Lung (tissue), 12 donors: Measurements from ENCODE around the gene MR1. TPM values are rescaled to one million over a fixed set of nuclear protein-coding genes. Genes with fewer than 3 reads are reported as not detected.
"Not testable (repeated sequence)": the region's sequence is repeated elsewhere in the genome, so short reads cannot be mapped to it uniquely, and the experiment has no call there.

Experiments
- ATAC-seq: fragments of 200-7000 bp; cut with Tn5 transposase; one replicate; pipeline ENCODE4 v1.9.1; 2020; ENCODE audit warnings: moderate number of reproducible peaks; ENCODE audit not compliant: insufficient read depth, low FRiP score
- DNase-seq, 3 donors: peaks; one replicate each; pipeline ENCODE4 v3.0.0-alpha.2; 2013 to 2017
- H3K27ac ChIP-seq, 2 donors: one replicate each; pipeline ENCODE4 v1.5.1; 2013; ENCODE audit warnings: mild to moderate bottlenecking in 2 of 2, moderate library complexity in 2 of 2, control low read depth in 1 of 2, inconsistent platforms in 1 of 2, low read depth in 1 of 2, low read length in 1 of 2
- H3K27me3 ChIP-seq, 3 donors: one replicate each; pipeline ENCODE4 v1.5.1; 2013; ENCODE audit warnings: low read length in 2 of 3; ENCODE audit not compliant: control insufficient read depth in 3 of 3, insufficient read depth in 3 of 3
- H3K36me3 ChIP-seq, 4 donors: one replicate each; pipeline ENCODE4 v1.5.1; 2013; ENCODE audit warnings: low read length in 4 of 4, mild to moderate bottlenecking in 1 of 4, moderate library complexity in 1 of 4; ENCODE audit not compliant: control insufficient read depth in 4 of 4, insufficient read depth in 4 of 4
- H3K4me1 ChIP-seq, 5 donors: one replicate each; pipeline ENCODE4 v1.5.1; 2013; ENCODE audit warnings: low read length in 5 of 5, mild to moderate bottlenecking in 2 of 5, moderate library complexity in 1 of 5; ENCODE audit not compliant: control insufficient read depth in 5 of 5, insufficient read depth in 5 of 5
- H3K4me3 ChIP-seq: one replicate; pipeline ENCODE4 v1.5.1; 2013; ENCODE audit warnings: mild to moderate bottlenecking, control low read depth, moderate library complexity
- H3K9ac ChIP-seq, 2 donors: one replicate each; pipeline ENCODE4 v1.5.1; 2013; ENCODE audit warnings: low read length in 2 of 2, control low read depth in 1 of 2; ENCODE audit not compliant: insufficient read depth in 1 of 2
- H3K9me3 ChIP-seq, 4 donors: one replicate each; pipeline ENCODE4 v1.5.1; 2013; ENCODE audit warnings: low read length in 3 of 4, mild to moderate bottlenecking in 1 of 4, moderate library complexity in 1 of 4; ENCODE audit not compliant: control insufficient read depth in 4 of 4, insufficient read depth in 3 of 4
- WGBS, 2 donors: extraction: QIAGEN DNeasy Blood & Tissue Kit; methylation state at CpG; one replicate each; pipeline ENCODE4 v1.1.7; 2013; 5-methylcytosine and 5-hydroxymethylcytosine counted together
- polyA plus RNA-seq, 2 donors: library from polyadenylated mRNA; stranded (reverse); fragments of 200-250 nt; gene quantifications; one replicate each; pipeline ENCODE4 v1.2.1, GENCODE V29; 2013
- total RNA-seq, 2 donors: library from RNA; depleted of rRNA in 1 of 2; stranded (reverse); fragments of >200 nt in 1 of 2; gene quantifications; one replicate each; pipeline ENCODE4 v1.2.1, GENCODE V29; 2014 to 2021
- TF ChIP-seq, protein P1 (sequence below): IDR thresholded peaks from 2 replicates; pipeline ENCODE4 v1.5.1; 2012; ENCODE audit warnings: mild to moderate bottlenecking; ENCODE audit errors: control extremely low read depth, extremely low read depth
- donor health status: control.
- donor health status: control.
- donor health status: Bipolar disorder and iron deficiency.
- donor health status: healthy.
- donor health status: DM: yes; HTN: yes; CAD: no.

The MR1 gene
- total and polyA plus RNA-seq, 4 donors = 8.1 to 31.0 (median 23.9) TPM

DNA sequence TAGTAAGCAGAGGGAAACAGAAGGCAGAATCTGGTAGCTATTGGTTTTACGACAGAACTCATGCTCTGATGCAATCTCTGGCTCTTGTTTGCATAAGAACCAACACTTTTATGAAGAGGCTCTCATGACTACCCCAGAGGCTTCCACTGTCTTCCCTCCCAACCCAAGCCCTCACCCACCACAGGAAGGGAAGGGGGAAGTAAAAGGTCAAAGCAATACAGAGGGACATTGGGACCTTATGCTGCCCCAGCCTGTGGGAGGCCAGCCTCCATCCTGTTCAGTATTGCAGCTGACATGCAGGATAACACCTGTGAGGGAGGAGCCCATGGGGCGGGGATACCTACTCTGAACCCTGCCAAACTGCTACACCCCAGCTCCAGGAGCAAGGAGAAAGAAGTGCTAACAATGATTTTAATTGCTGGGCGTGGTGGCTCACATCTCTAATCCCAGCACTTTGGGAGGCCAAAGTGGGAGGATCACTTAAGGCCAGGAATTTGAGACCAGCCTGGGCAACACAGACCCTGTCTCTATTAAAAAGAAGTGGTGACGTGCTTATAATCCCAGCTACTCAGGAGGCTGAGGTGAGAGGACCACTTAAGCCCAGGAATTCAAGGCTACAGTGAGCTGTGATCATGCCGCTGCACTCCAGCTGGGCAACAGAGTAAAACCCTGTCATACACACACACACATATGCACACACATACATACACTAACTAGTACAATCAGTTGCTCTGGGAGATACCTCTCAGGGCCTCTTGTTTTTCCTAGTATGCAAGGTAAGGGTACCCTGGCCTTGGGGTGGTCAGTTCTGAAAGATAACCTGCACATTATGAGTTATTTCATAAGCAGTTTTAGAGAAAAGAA is 9.5 kb downstream of the MR1 start:
- WGBS, 2 donors = 45 to 60% methylated on average over 5 of the region's 5 CpGs
- DNase-seq (peak in 2 of 3 donors; percentile 31 to 44), ATAC-seq (peak; percentile 71)
- TF ChIP-seq, protein P1, sequence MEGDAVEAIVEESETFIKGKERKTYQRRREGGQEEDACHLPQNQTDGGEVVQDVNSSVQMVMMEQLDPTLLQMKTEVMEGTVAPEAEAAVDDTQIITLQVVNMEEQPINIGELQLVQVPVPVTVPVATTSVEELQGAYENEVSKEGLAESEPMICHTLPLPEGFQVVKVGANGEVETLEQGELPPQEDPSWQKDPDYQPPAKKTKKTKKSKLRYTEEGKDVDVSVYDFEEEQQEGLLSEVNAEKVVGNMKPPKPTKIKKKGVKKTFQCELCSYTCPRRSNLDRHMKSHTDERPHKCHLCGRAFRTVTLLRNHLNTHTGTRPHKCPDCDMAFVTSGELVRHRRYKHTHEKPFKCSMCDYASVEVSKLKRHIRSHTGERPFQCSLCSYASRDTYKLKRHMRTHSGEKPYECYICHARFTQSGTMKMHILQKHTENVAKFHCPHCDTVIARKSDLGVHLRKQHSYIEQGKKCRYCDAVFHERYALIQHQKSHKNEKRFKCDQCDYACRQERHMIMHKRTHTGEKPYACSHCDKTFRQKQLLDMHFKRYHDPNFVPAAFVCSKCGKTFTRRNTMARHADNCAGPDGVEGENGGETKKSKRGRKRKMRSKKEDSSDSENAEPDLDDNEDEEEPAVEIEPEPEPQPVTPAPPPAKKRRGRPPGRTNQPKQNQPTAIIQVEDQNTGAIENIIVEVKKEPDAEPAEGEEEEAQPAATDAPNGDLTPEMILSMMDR = no peak
- Histone ChIP-seq H3K27me3 (no peaks in the 10 kb centered on the region), H3K9me3 (no peaks in the 10 kb centered on the region), H3K27ac (peak overlapping the region in 1 of 2 donors; percentile 76), H3K9ac (no peak overlapping the region), H3K4me1 (peaks cover 0 to 5% (median 0%) of the 10 kb centered on the region in 5 donors), H3K4me3 (no peak overlapping the region), H3K36me3 (no peaks in the 10 kb centered on the region)

DNA sequence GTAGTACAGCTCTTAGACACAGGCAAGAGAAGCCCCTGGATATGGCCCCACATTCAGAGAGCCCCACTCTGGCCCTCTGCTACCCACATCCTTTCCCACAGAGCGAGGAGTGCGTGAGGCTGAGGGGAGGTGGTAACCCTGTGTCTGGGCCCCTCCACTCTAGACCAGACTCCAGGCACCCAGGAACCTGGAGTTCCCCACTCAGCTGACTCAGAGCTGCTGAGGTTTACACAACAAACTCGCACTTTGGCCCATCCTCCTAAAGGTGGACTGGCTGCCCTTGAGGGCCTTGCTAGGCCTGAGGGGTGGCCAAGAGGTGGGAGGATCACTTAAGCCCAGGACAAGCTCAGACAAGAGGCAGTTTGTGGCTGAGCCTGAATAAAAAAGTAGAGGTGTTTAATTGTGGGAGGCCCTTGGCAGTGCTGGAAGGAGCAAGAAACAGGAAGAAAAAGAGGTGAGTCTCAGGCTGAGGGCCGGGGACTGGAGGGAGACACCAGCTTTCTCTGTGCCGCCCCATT is 10.7 kb downstream of the MR1 start:
- Histone ChIP-seq H3K27ac (peak overlapping the region in 1 of 2 donors; percentile 76), H3K36me3 (no peaks in the 10 kb centered on the region), H3K4me3 (no peak overlapping the region), H3K9me3 (no peaks in the 10 kb centered on the region), H3K9ac (no peak overlapping the region), H3K27me3 (no peaks in the 10 kb centered on the region), H3K4me1 (peaks cover 0 to 5% (median 0%) of the 10 kb centered on the region in 5 donors)
- 40 to 57% methylated on average over 5 of the region's 5 CpGs for WGBS, 2 donors
- TF ChIP-seq, protein P1 = no peak
- peak; percentile 79 for ATAC-seq
- no peak for DNase-seq

DNA sequence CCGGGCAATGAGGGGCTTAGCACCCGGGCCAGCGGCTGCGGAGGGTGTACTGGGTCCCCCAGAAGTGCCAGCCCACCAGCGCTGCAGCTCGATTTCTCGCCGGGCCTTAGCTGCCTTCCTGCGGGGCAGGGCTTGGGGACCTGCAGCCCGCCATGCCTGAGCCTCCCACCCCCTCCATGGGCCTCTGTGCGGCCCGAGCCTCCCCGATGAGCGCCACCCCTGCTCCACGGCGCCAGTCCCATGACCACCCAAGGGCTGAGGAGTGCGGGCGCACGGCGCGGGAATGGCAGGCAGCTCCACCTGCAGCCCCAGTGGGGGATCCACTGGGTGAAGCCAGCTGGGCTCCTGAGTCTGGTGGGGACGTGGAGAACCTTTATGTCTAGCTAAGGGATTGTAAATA is 12.2 kb downstream of the MR1 start:
- not testable (repeated sequence) for H3K27ac ChIP-seq, H3K4me3 ChIP-seq, H3K27me3 ChIP-seq, H3K4me1 ChIP-seq, H3K36me3 ChIP-seq, DNase-seq, H3K9ac ChIP-seq, ATAC-seq, H3K9me3 ChIP-seq
- WGBS, 2 donors = 97 to 98% methylated on average over 21 to 22 of the region's 22 CpGs

DNA sequence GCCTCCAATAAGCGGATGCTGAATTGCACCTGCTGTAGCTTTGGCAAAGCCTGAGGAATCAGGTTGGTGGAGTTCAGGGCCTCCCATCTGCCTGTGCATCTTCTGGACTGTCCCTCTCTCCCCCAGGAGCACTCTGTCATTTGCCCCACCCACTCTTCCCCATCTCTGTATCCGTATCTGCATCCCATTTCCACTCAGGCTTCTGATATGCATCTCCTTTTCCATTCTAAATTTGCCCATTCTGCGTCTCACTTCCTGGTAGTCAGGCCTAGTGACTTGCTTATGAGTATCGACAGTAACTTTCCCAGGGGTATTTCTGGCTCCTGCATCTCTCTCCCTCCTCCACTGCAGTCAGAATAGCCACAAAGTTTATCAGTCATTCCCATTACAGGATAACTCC is 15.6 kb downstream of the MR1 start:
- Histone ChIP-seq H3K27ac (no peak overlapping the region), H3K9ac (no peak overlapping the region), H3K4me1 (peaks cover 0 to 2% (median 0%) of the 10 kb centered on the region in 5 donors), H3K4me3 (no peak overlapping the region), H3K36me3 (peaks cover 0 to 3% (median 0%) of the 10 kb centered on the region in 4 donors), H3K27me3 (no peaks in the 10 kb centered on the region), H3K9me3 (no peaks in the 10 kb centered on the region)
- DNase-seq = no peak
- whole genome bisulfite sequencing, 2 donors = 93 to 95% methylated on average over 4 of the region's 4 CpGs
- ATAC-seq = no peak
- TF ChIP-seq, protein P1 = no peak
